GM12878 (cell line): ENCODE measurements around the gene CALR. TPM values are rescaled to one million over a fixed set of nuclear protein-coding genes. Genes with fewer than 3 reads are reported as not detected.

Experiments
- ATAC-seq: fragments of 200-7000 bp; cut with Tn5 transposase; 3 replicates; pipeline ENCODE4 v1.9.1; 2020; ENCODE audit warnings: mild to moderate bottlenecking, moderate library complexity
- BruUV-seq: library from RNA; stranded (reverse); fragments of 400-500 nt; replicated peaks from 2 replicates; lab custom pipeline; 2021; lab: Mats Ljungman, UMichigan
- CTCF ChIA-PET: fragments of 300-600 bp; sonication (Branson Sonifier 250); formaldehyde crosslinking; extraction: SDS; loops from one replicate; lab custom pipeline; 2021; ENCODE audit warnings: inconsistent platforms; lab: Yijun Ruan, JAX
- POLR2A ChIA-PET: fragments of 350-600 bp; formaldehyde crosslinking; extraction: SDS; loops from one replicate; lab custom pipeline; 2021; ENCODE audit warnings: inconsistent platforms; lab: Charles Lee
- RAD21 ChIA-PET: fragments of 300-600 bp; sonication (Branson Sonifier 250); formaldehyde crosslinking; loops from one replicate; lab custom pipeline; 2023; ENCODE audit warnings: antibody characterized with exemption; ENCODE audit not compliant: unreplicated experiment; lab: Charles Lee
- SMC1A ChIA-PET: fragments of 300-600 bp; sonication (Branson Sonifier 250); formaldehyde crosslinking; loops from one replicate; lab custom pipeline; 2023; ENCODE audit not compliant: unreplicated experiment, uncharacterized antibody; lab: Charles Lee
- DNase-seq: peaks from one replicate; pipeline ENCODE4 v3.0.0-alpha.2; 2011; ENCODE audit warnings: low read depth, low spot score
- FAIRE-seq: peaks from 3 replicates; lab custom pipeline; 2011; peaks lifted over from hg19 to GRCh38; lab: Jason Lieb, UNC
- H2AFZ ChIP-seq: 2 replicates; pipeline ENCODE4 v1.6.0; 2011; ENCODE audit warnings: low read depth, low read length, control low read depth; ENCODE audit not compliant: control insufficient read depth
- H3K27ac ChIP-seq: 2 replicates; pipeline ENCODE4 v1.5.1; 2011; ENCODE audit warnings: control low read depth; ENCODE audit not compliant: control insufficient read depth, insufficient read depth
- H3K27me3 ChIP-seq, 2 experiments: replicated peaks in 1 of 2; 2 replicates each; pipeline versions ENCODE4 v1.6.0 to v1.6.1; 2011; ENCODE audit warnings: low read length in 1 of 2; ENCODE audit not compliant: control insufficient read depth in 2 of 2, insufficient read depth in 2 of 2
- H3K36me3 ChIP-seq, 2 experiments: 2 replicates each; pipeline ENCODE4 v1.5.1; 2011; ENCODE audit warnings: low read length in 1 of 2; ENCODE audit not compliant: control insufficient read depth in 2 of 2, insufficient read depth in 2 of 2
- H3K4me1 ChIP-seq: 2 replicates; pipeline ENCODE4 v1.6.1; 2011; ENCODE audit warnings: mild to moderate bottlenecking, low read length, moderate library complexity, mixed read lengths; ENCODE audit not compliant: control insufficient read depth, insufficient read depth
- H3K4me2 ChIP-seq: 2 replicates; pipeline ENCODE4 v1.6.0; 2011; ENCODE audit warnings: control low read depth; ENCODE audit not compliant: control insufficient read depth, insufficient read depth
- H3K4me3 ChIP-seq: fragments of 200-600 bp; sonication (generic); 2 replicates; pipeline ENCODE4 v1.5.1; 2016
- H3K79me2 ChIP-seq: 2 replicates; pipeline ENCODE4 v1.6.0; 2011; ENCODE audit warnings: low read length; ENCODE audit not compliant: control insufficient read depth, insufficient read depth
- H3K9ac ChIP-seq: 2 replicates; pipeline ENCODE4 v1.8.0; 2011; ENCODE audit warnings: low read length, control low read depth, mixed read lengths; ENCODE audit not compliant: control insufficient read depth, insufficient read depth
- H3K9me3 ChIP-seq: replicated peaks from 3 replicates; pipeline ENCODE4 v1.5.1; 2011; ENCODE audit warnings: mild to moderate bottlenecking, low read length; ENCODE audit not compliant: control insufficient read depth, insufficient read depth
- H4K20me1 ChIP-seq: 2 replicates; pipeline ENCODE4 v1.6.0; 2011; ENCODE audit not compliant: control insufficient read depth, insufficient read depth
- CEBPB ChIP-seq, 2 experiments: fragments of 150-350 bp in 1 of 2; IDR thresholded peaks; 2 replicates each; pipeline ENCODE4 v1.6.1; 2012 to 2014; ENCODE audit warnings: low read depth in 2 of 2, low read length in 2 of 2, borderline replicate concordance in 1 of 2, inconsistent platforms in 1 of 2
- HCFC1 ChIP-seq: fragments of 150-350 bp; IDR thresholded peaks from 2 replicates; pipeline ENCODE4 v1.6.1; 2014; ENCODE audit warnings: low read length
- JUNB ChIP-seq: IDR thresholded peaks from 2 replicates; pipeline ENCODE4 v1.6.1; 2016; ENCODE audit warnings: antibody characterized with exemption, mild to moderate bottlenecking
- RB1 ChIP-seq: fragments of 450-650 bp; formaldehyde crosslinking; IDR thresholded peaks from 2 replicates; pipeline ENCODE4 v1.6.1; 2017; ENCODE audit warnings: mild to moderate bottlenecking, borderline replicate concordance
- RFX5 ChIP-seq: IDR thresholded peaks from 2 replicates; pipeline ENCODE4 v1.6.1; 2011; ENCODE audit warnings: low read depth, low read length, improper control_type of control experiment
- STAT1 ChIP-seq: fragments of 450-650 bp; conservative IDR thresholded peaks from 2 replicates; pipeline ENCODE4 v1.6.1; 2014; ENCODE audit warnings: antibody characterized with exemption, mild to moderate bottlenecking
- ZNF274 ChIP-seq: IDR thresholded peaks from one replicate; pipeline ENCODE4 v1.8.0; 2011; ENCODE audit not compliant: insufficient read length, insufficient read depth
- WGBS: methylation state at CpG from one replicate; pipeline ENCODE4 v1.1.6; 2016; ENCODE audit warnings: low lambda C conversion rate; ENCODE audit not compliant: insufficient replicate concordance, insufficient coverage; ENCODE audit errors: missing lambda C conversion rate; 5-methylcytosine and 5-hydroxymethylcytosine counted together
- in situ Hi-C: fragments of 300-500 bp; cut with MboI; formaldehyde crosslinking; loops from 9 replicates; pipeline ENCODE4 v1.14.3; 2018; ENCODE audit warnings: mixed read lengths
- intact Hi-C: fragments of 100-400 bp; cut with micrococcal nuclease; formaldehyde crosslinking; loops from one replicate; pipeline ENCODE4 v1.14.2; 2022; ENCODE audit not compliant: unreplicated experiment
- polyA plus RNA-seq, 11 experiments: library from polyadenylated mRNA; depleted of rRNA in 4 of 11; unstranded in 6 of 11; stranded (reverse) in 5 of 11; fragments of >200 nt; fragmentation: Nextera tagmentation in 4 of 11; fragmentation: Illumina TruSeq in 1 of 11; extraction: Ambion mirVana in 4 of 11; extraction: Trizol in 1 of 11; gene quantifications; 1 replicate in 1 of 11; 2 replicates in 10 of 11; pipeline versions ENCODE4 v1.2.1 to v1.2.3, GENCODE V29; 2011 to 2016; ENCODE audit warnings: inconsistent platforms in 2 of 11, missing spikeins in 2 of 11, low read depth in 1 of 11
- total RNA-seq, 4 experiments: library from RNA; depleted of rRNA in 3 of 4; stranded (reverse); fragments of >200 nt in 3 of 4; fragmentation: Illumina TruSeq in 1 of 4; extraction: Trizol in 1 of 4; gene quantifications; 2 replicates each; pipeline versions ENCODE4 v1.2.1 to v1.2.3, GENCODE V29; 2013 to 2021
- TF ChIP-seq, protein P1 (sequence below): fragments of 150-350 bp; IDR thresholded peaks from 2 replicates; pipeline ENCODE4 v1.6.1; 2016; ENCODE audit warnings: low read depth, low read length
- TF ChIP-seq, protein P2 (sequence below): fragments of 450-650 bp; IDR thresholded peaks from 2 replicates; pipeline ENCODE4 v1.6.1; 2014; ENCODE audit warnings: mild to moderate bottlenecking
- TF ChIP-seq, protein P3 (sequence below): fragments of 450-650 bp; IDR thresholded peaks from 2 replicates; pipeline ENCODE4 v1.6.1; 2017; ENCODE audit warnings: borderline replicate concordance

CALR gene
- total and polyA plus RNA-seq, 10 of the 15 experiments (the other 5 are each of a cell fraction or from before 2014, with no cell fraction given) = 202 to 1,451 (median 749) TPM

DNA sequence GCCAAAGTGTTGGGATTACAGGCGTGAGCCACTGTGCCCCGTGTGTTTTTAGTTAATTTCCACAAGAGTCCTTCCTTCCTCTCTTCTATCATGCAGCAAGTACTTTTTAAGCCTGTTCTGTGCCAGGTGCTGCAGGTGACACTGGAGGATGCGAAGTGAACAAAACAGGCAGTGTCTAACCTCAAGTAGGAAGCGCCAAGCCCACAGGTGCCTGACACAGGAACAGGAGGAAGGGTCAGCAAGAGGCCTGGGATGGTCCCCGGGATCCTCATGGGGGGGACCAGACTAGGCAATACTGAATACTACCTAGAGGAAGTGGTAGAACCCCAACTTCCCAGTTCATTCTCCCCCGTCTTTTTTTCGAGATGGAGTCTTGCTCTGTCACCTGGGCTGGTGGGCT lies 1.8 kb upstream of the CALR start:
- H3K27me3 ChIP-seq = no peaks in the 10 kb centered on the region
- in situ Hi-C loops (no loop called here), intact Hi-C loops (loop anchor here (5.0 kb wide), 1 partner anchor 149 kb away; no protein-coding TSS in a partner anchor)
- H3K79me2 ChIP-seq = peaks cover 52% of the 10 kb centered on the region
- ATAC-seq = no peak
- peaks cover 12% of the 10 kb centered on the region; the same call in 1 of the 2 replicates for H4K20me1 ChIP-seq
- H3K9ac ChIP-seq = peak overlapping the region; percentile 16; the same call in 1 of the 2 replicates
- 55% methylated on average over 7 of the region's 7 CpGs for WGBS
- peaks cover 34% of the 10 kb centered on the region for H3K4me1 ChIP-seq
- no peak for DNase-seq
- no TSS peak for BruUV-seq
- POLR2A ChIA-PET = interaction anchor here (1.0 to 3.1 kb wide), 5 partner anchors 8 to 51 kb away, joined by 3 to 11 read pairs (median 6); partner anchors contain the start of gene RAD23A
- peak overlapping the region; percentile 100 for H3K4me2 ChIP-seq
- no peak for FAIRE-seq
- TF ChIP-seq, protein P1, sequence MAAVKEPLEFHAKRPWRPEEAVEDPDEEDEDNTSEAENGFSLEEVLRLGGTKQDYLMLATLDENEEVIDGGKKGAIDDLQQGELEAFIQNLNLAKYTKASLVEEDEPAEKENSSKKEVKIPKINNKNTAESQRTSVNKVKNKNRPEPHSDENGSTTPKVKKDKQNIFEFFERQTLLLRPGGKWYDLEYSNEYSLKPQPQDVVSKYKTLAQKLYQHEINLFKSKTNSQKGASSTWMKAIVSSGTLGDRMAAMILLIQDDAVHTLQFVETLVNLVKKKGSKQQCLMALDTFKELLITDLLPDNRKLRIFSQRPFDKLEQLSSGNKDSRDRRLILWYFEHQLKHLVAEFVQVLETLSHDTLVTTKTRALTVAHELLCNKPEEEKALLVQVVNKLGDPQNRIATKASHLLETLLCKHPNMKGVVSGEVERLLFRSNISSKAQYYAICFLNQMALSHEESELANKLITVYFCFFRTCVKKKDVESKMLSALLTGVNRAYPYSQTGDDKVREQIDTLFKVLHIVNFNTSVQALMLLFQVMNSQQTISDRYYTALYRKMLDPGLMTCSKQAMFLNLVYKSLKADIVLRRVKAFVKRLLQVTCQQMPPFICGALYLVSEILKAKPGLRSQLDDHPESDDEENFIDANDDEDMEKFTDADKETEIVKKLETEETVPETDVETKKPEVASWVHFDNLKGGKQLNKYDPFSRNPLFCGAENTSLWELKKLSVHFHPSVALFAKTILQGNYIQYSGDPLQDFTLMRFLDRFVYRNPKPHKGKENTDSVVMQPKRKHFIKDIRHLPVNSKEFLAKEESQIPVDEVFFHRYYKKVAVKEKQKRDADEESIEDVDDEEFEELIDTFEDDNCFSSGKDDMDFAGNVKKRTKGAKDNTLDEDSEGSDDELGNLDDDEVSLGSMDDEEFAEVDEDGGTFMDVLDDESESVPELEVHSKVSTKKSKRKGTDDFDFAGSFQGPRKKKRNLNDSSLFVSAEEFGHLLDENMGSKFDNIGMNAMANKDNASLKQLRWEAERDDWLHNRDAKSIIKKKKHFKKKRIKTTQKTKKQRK = no peak
- TF ChIP-seq RB1 (no peak), HCFC1 (no peak), ZNF274 (no peak), STAT1 (no peak), RFX5 (no peak), CEBPB (IDR thresholded peaks at IDR 0.05; ENCODE audit: borderline replicate concordance in 1 of 2, low read depth in 2 of 2, low read length in 2 of 2) (no peak), JUNB (no peak)
- TF ChIP-seq, protein P2, sequence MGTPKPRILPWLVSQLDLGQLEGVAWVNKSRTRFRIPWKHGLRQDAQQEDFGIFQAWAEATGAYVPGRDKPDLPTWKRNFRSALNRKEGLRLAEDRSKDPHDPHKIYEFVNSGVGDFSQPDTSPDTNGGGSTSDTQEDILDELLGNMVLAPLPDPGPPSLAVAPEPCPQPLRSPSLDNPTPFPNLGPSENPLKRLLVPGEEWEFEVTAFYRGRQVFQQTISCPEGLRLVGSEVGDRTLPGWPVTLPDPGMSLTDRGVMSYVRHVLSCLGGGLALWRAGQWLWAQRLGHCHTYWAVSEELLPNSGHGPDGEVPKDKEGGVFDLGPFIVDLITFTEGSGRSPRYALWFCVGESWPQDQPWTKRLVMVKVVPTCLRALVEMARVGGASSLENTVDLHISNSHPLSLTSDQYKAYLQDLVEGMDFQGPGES = no peak
- TF ChIP-seq, protein P3, sequence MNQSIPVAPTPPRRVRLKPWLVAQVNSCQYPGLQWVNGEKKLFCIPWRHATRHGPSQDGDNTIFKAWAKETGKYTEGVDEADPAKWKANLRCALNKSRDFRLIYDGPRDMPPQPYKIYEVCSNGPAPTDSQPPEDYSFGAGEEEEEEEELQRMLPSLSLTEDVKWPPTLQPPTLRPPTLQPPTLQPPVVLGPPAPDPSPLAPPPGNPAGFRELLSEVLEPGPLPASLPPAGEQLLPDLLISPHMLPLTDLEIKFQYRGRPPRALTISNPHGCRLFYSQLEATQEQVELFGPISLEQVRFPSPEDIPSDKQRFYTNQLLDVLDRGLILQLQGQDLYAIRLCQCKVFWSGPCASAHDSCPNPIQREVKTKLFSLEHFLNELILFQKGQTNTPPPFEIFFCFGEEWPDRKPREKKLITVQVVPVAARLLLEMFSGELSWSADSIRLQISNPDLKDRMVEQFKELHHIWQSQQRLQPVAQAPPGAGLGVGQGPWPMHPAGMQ = no peak
- H3K36me3 ChIP-seq = peaks cover 13 to 24% of the 10 kb centered on the region in 2 experiments
- no peak overlapping the region for H3K4me3 ChIP-seq
- H3K9me3 ChIP-seq = no peaks in the 10 kb centered on the region
- RAD21 ChIA-PET = interaction anchor here (1.7 to 1.8 kb wide), 2 partner anchors 29 to 36 kb away, joined by 5 to 8 read pairs; no protein-coding TSS in a partner anchor
- SMC1A ChIA-PET = interaction anchor here (1.8 kb wide), 1 partner anchor 17 kb away, joined by 9 read pairs; no protein-coding TSS in a partner anchor
- CTCF ChIA-PET = interaction anchor here (1.4 to 1.6 kb wide), 2 partner anchors 29 to 52 kb away, joined by 8 to 9 read pairs; no protein-coding TSS in a partner anchor
- peak overlapping the region; percentile 89 for H3K27ac ChIP-seq
- H2AFZ ChIP-seq = peak overlapping the region; percentile 81
